SK-N-SH (cell line): ENCODE measurements around the gene GLG1. TPM values are rescaled to one million over a fixed set of nuclear protein-coding genes. Genes with fewer than 3 reads are reported as not detected.

Source experiments
- CTCF ChIA-PET: fragments of 300-600, 350-600 bp; formaldehyde crosslinking; extraction: SDS; loops from one replicate; lab custom pipeline; 2021; lab: Yijun Ruan, JAX
- POLR2A ChIA-PET: fragments of 350-600 bp; sonication (Branson Sonifier 250); formaldehyde crosslinking; extraction: SDS; loops from one replicate; lab custom pipeline; 2020; ENCODE audit warnings: antibody characterized with exemption, inconsistent platforms; lab: Yijun Ruan, JAX
- DNase-seq: peaks from one replicate; pipeline ENCODE4 v3.0.0; 2012
- H2AFZ ChIP-seq: fragments of 200-600 bp; sonication (generic); 2 replicates; pipeline ENCODE4 v1.8.1; 2016; ENCODE audit warnings: antibody characterized with exemption, mild to moderate bottlenecking, low read depth
- H3F3A ChIP-seq: fragments of 200-600 bp; sonication (generic); replicated peaks from 2 replicates; pipeline ENCODE3; 2016; ENCODE audit warnings: antibody characterized with exemption, mild to moderate bottlenecking; ENCODE audit not compliant: insufficient read depth
- H3K27ac ChIP-seq, 2 experiments: fragments of 200-500 bp in 1 of 2; fragments of 200-600 bp in 1 of 2; sonication (Bioruptor generic) in 1 of 2; sonication (generic), shearing (Covaris generic) in 1 of 2; 2 replicates each; pipeline versions ENCODE4 v1.5.1 to v1.6.1; 2014 to 2016; ENCODE audit warnings: low read depth in 2 of 2, inconsistent platforms in 1 of 2, low read length in 1 of 2, mild to moderate bottlenecking in 1 of 2, mixed read lengths in 1 of 2
- H3K27me3 ChIP-seq: fragments of 200-600 bp; sonication (generic), shearing (Covaris generic); 2 replicates; pipeline ENCODE4 v1.6.1; 2016; ENCODE audit warnings: mixed run types; ENCODE audit not compliant: insufficient read depth
- H3K36me3 ChIP-seq, 2 experiments: fragments of 200-500 bp in 1 of 2; fragments of 200-600 bp in 1 of 2; sonication (Bioruptor generic) in 1 of 2; sonication (generic) in 1 of 2; replicated peaks in 1 of 2; 2 replicates each; pipeline versions ENCODE3 to v1.5.1; 2014 to 2016; ENCODE audit warnings: low read length in 1 of 2, mild to moderate bottlenecking in 1 of 2; ENCODE audit not compliant: insufficient read depth in 2 of 2, control insufficient read depth in 1 of 2
- H3K4me1 ChIP-seq, 2 experiments: fragments of 200-500 bp in 1 of 2; fragments of 200-600 bp in 1 of 2; sonication (Bioruptor generic) in 1 of 2; sonication (generic), shearing (Covaris generic) in 1 of 2; 2 replicates each; pipeline versions ENCODE4 v1.5.1 to v1.6.1; 2014 to 2016; ENCODE audit warnings: low read depth in 1 of 2, low read length in 1 of 2, mixed run types in 1 of 2; ENCODE audit not compliant: insufficient read depth in 2 of 2, control insufficient read depth in 1 of 2
- H3K4me2 ChIP-seq: fragments of 200-600 bp; sonication (generic), shearing (Covaris generic); 2 replicates; pipeline ENCODE4 v1.6.1; 2017; ENCODE audit warnings: mixed run types
- H3K4me3 ChIP-seq, 2 experiments: fragments of 200-500 bp in 1 of 2; fragments of 200-600 bp in 1 of 2; sonication (Bioruptor generic) in 1 of 2; sonication (generic), shearing (Covaris generic) in 1 of 2; 2 replicates each; pipeline versions ENCODE4 v1.5.1 to v1.8.1; 2014 to 2016; ENCODE audit warnings: low read depth in 2 of 2, inconsistent platforms in 1 of 2, low read length in 1 of 2, mild to moderate bottlenecking in 1 of 2, mixed read lengths in 1 of 2, moderate library complexity in 1 of 2
- H3K79me2 ChIP-seq: fragments of 200-600 bp; sonication (generic); 2 replicates; pipeline ENCODE4 v1.8.1; 2017; ENCODE audit warnings: mild to moderate bottlenecking; ENCODE audit not compliant: insufficient read depth
- H3K9ac ChIP-seq: fragments of 200-600 bp; sonication (generic); 2 replicates; pipeline ENCODE4 v1.6.1; 2017; ENCODE audit warnings: mixed run types
- H3K9me2 ChIP-seq: fragments of 200-600 bp; sonication (generic); 2 replicates; pipeline ENCODE4 v1.6.1; 2017; ENCODE audit warnings: mixed run types
- H3K9me3 ChIP-seq: fragments of 200-600 bp; sonication (generic); 2 replicates; pipeline ENCODE4 v1.6.1; 2017; ENCODE audit warnings: mixed run types, mild to moderate bottlenecking, moderate library complexity
- H4K20me1 ChIP-seq: fragments of 200-600 bp; sonication (generic); 2 replicates; pipeline ENCODE4 v1.6.1; 2017; ENCODE audit warnings: mild to moderate bottlenecking, mixed run types; ENCODE audit not compliant: insufficient read depth
- CTCF ChIP-seq: fragments of 200-600 bp; sonication (generic); IDR thresholded peaks from 2 replicates; pipeline ENCODE4 v1.6.1; 2017; ENCODE audit warnings: antibody characterized with exemption, mild to moderate bottlenecking, moderate library complexity
- ELF1 ChIP-seq: IDR thresholded peaks from 2 replicates; pipeline ENCODE4 v1.4.0; 2012
- EP300 ChIP-seq, 2 experiments: IDR thresholded peaks; 2 replicates each; pipeline versions ENCODE4 v1.4.0 to v1.6.1; 2012; ENCODE audit warnings: borderline replicate concordance in 1 of 2, low read depth in 1 of 2, low read length in 1 of 2
- FOSL2 ChIP-seq: IDR thresholded peaks from 2 replicates; pipeline ENCODE4 v1.4.0; 2012; ENCODE audit warnings: low read depth, mild to moderate bottlenecking, moderate library complexity, borderline replicate concordance
- MAX ChIP-seq: IDR thresholded peaks from 2 replicates; pipeline ENCODE4 v1.4.0; 2012; ENCODE audit warnings: low read depth
- MEF2A ChIP-seq: IDR thresholded peaks from 2 replicates; pipeline ENCODE4 v1.4.0; 2012; ENCODE audit warnings: low read depth, borderline replicate concordance
- MXI1 ChIP-seq: IDR thresholded peaks from 2 replicates; pipeline ENCODE4 v1.6.1; 2012; ENCODE audit warnings: mild to moderate bottlenecking, low read depth, low read length, improper control_type of control experiment
- NRF1 ChIP-seq: IDR thresholded peaks from 2 replicates; pipeline ENCODE4 v1.6.1; 2012; ENCODE audit warnings: low read depth, mild to moderate bottlenecking, low read length
- RCOR1 ChIP-seq: fragments of 150-350 bp; IDR thresholded peaks from 2 replicates; pipeline ENCODE4 v1.6.1; 2017; ENCODE audit warnings: antibody characterized with exemption, low read length
- REST ChIP-seq: IDR thresholded peaks from 2 replicates; pipeline ENCODE4 v1.6.1; 2012; ENCODE audit warnings: mild to moderate bottlenecking, low read depth, low read length, moderate library complexity
- RXRA ChIP-seq: IDR thresholded peaks from 2 replicates; pipeline ENCODE4 v1.4.0; 2012; ENCODE audit warnings: low read depth, mild to moderate bottlenecking, borderline replicate concordance
- TAF1 ChIP-seq: IDR thresholded peaks from 2 replicates; pipeline ENCODE4 v1.6.1; 2012; ENCODE audit warnings: low read depth, mild to moderate bottlenecking, low read length, moderate library complexity, borderline replicate concordance
- TCF12 ChIP-seq: IDR thresholded peaks from 2 replicates; pipeline ENCODE4 v1.4.0; 2012
- WGBS: methylation state at CpG from one replicate; pipeline ENCODE4 v1.1.6; 2017; ENCODE audit warnings: low lambda C conversion rate; 5-methylcytosine and 5-hydroxymethylcytosine counted together
- polyA plus RNA-seq, 3 experiments: library from polyadenylated mRNA; depleted of rRNA; stranded (reverse); fragments of >200 nt; gene quantifications; 2 replicates each; pipeline ENCODE4 v1.2.3, GENCODE V29; 2012
- TF ChIP-seq, protein P1 (sequence below): fragments of 150-350 bp; IDR thresholded peaks from 2 replicates; pipeline ENCODE4 v1.6.1; 2016; ENCODE audit warnings: mild to moderate bottlenecking, low read depth, low read length
- TF ChIP-seq, protein P2 (sequence below): IDR thresholded peaks from 2 replicates; pipeline ENCODE4 v1.4.0; 2012; ENCODE audit warnings: low read depth, borderline replicate concordance

Gene GLG1
- polyA plus RNA-seq, 1 of the 3 experiments (the other 2 are of a cell fraction), result 71.1 TPM

GRCh38 chr16:74585846-74586443 is 21.0 kb downstream of the GLG1 start:
- ChIA-PET CTCF (interaction anchor here (0.6 kb wide), 1 partner anchor 479 kb away, joined by 3 read pairs; no protein-coding TSS in a partner anchor), POLR2A (no interaction called here)
- Histone ChIP-seq H3K4me1 (peaks cover 0 to 11% of the 10 kb centered on the region in 2 experiments; a peak in 1 of 4 replicates), H3K9me2 (no peaks in the 10 kb centered on the region), H3K36me3 (peaks cover 0 to 5% of the 10 kb centered on the region in 2 experiments), H3K4me2 (no peak overlapping the region), H3K79me2 (peaks cover 100% of the 10 kb centered on the region), H3F3A (no peaks in the 10 kb centered on the region), H2AFZ (no peak overlapping the region), H3K9me3 (no peaks in the 10 kb centered on the region), H3K9ac (no peak overlapping the region)
- no peak for DNase-seq
- TF ChIP-seq RCOR1 (no peak), MEF2A (no peak), TCF12 (no peak), TAF1 (no peak), FOSL2 (no peak), ELF1 (no peak), NRF1 (no peak), MAX (no peak), RXRA (no peak), CTCF (no peak), MXI1 (no peak), EP300 (IDR thresholded peaks at IDR 0.05; ENCODE audit: borderline replicate concordance in 1 of 2, low read depth in 1 of 2, low read length in 1 of 2) (no peak), REST (no peak)
- TF ChIP-seq, protein P1, sequence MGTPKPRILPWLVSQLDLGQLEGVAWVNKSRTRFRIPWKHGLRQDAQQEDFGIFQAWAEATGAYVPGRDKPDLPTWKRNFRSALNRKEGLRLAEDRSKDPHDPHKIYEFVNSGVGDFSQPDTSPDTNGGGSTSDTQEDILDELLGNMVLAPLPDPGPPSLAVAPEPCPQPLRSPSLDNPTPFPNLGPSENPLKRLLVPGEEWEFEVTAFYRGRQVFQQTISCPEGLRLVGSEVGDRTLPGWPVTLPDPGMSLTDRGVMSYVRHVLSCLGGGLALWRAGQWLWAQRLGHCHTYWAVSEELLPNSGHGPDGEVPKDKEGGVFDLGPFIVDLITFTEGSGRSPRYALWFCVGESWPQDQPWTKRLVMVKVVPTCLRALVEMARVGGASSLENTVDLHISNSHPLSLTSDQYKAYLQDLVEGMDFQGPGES, result no peak
- TF ChIP-seq, protein P2, sequence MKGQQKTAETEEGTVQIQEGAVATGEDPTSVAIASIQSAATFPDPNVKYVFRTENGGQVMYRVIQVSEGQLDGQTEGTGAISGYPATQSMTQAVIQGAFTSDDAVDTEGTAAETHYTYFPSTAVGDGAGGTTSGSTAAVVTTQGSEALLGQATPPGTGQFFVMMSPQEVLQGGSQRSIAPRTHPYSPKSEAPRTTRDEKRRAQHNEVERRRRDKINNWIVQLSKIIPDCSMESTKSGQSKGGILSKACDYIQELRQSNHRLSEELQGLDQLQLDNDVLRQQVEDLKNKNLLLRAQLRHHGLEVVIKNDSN, result no peak
- TF ChIP-seq, all 33 proteins: peak for 0
- Histone ChIP-seq H3K27ac (no peak overlapping the region), H4K20me1 (peaks cover 16% of the 10 kb centered on the region; the same call in 1 of the 2 replicates), H3K4me3 (no peak overlapping the region), H3K27me3 (no peaks in the 10 kb centered on the region)
- 92% methylated on average over 6 of the region's 6 CpGs for WGBS
